ENCODE data around the gene FAM53A.

The FAM53A gene

DNA sequence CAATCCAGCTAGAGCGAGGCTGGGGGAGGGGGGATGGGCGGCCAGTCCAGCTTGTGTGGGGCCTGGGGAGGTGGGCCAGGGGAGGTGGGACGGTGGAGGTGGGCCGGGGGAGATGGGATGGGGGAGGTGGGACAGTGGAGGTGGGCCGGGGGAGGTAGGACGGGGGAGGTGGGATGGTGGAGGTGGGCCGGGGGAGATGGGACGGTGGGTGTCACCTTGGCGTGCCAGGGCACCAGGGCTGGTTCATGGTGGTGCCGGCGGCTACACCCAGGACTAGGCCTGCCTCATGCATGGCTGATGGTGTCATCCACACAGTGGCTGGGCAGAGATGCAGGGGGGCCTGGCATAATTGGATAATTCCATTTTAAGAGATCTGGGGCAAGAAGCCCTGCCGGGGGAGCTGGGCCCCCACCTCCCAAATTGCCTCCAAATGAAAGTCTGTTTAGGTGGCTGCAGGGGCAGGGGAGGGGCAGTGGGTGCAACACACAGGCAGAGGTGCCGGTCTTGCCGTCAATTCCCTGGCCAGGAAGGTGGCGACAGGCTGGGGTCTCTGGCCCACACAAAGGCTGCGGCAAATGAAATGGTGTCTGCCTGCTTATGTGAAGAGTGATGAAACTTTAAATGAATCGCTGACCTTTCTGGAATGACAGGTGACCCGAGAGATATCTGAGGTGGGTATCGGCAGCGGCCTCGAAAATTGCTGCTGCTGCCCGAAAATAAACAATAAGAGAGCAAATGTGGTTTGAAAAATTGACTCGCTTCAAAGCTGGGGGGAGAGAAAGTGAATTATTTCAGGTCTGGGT lies 82.1 kb downstream of the FAM53A start:
- DNase-seq = no peak

DNA sequence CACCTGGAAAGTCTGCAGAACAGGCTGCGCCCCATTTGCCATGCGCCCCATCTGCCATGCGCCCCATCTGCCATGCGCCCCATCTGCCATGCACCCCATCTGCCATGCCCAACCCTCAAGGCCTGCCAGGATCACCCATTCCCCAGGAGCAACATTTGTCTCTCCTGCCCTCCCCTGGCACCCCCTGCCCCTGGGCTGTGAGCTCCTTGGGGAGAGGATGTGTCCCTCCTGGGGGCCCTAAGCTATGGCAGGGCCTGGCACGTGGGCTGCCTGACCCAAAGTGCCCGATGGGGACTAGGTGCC lies 82.6 kb downstream of the FAM53A start:
- no peak for DNase-seq

DNA sequence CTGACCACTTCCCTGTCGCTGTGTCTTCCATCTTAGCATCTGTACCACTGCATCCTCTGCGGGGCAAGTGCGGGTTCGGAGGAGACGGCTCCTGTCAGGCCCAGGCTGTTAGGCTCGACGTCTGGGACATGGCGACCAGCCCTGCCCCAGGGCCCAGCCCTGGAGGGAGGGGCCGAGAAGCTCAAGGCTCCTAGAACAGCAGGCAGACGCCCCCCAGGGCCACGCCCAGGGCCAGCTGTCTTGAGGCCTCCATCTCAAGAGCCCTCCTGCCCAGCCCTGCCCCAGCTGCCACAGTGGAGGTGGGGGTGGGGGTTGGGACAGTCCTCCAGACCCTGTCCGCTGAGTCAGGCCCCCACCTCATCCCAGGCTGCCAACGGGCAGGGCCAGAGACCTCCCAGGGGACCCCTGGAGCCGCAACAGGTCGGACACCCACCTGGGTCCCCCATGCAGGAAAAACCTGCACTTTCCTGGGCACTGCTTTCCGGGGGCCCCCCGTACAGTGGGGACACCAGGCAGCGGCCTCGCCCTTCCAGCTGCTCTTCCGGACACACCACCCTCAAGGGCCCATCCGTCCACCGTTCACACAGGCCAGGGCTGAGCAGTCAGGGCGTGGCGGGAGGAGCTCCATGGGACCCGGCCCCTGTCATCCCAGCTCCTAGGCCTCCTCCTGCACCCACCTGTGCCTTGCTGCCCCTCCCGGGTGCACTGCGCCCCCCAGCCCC lies 83.1 kb downstream of the FAM53A start:
- no peak for DNase-seq

DNA sequence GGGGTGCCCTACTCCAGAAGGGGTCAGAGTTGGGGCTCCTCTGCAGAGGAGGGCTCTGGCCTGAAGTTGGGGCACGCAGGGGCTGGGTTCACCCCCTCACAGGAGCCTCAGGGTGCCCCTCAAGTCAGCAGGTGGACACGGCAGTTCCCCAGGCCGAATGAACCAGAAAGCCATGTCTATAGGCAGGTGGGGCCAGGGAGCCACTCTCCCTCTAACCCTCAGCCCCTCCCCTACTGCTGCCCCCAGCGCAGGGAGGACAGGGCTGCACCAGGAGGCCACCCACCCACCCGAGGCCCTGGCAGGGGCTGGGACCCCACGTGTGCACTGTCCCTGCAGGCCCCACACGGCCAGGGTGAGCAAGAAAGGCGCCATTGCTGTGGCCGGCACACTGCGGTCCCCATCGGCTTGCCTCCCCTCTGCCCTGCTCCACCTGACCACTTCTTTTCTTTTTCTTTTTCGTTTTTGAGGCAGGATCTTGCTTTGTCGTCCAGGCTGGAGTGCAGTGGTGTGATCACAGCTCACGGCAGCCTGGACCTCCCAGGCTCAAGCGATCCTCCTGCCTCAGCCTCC lies 83.8 kb downstream of the FAM53A start:
- no peak for DNase-seq

DNA sequence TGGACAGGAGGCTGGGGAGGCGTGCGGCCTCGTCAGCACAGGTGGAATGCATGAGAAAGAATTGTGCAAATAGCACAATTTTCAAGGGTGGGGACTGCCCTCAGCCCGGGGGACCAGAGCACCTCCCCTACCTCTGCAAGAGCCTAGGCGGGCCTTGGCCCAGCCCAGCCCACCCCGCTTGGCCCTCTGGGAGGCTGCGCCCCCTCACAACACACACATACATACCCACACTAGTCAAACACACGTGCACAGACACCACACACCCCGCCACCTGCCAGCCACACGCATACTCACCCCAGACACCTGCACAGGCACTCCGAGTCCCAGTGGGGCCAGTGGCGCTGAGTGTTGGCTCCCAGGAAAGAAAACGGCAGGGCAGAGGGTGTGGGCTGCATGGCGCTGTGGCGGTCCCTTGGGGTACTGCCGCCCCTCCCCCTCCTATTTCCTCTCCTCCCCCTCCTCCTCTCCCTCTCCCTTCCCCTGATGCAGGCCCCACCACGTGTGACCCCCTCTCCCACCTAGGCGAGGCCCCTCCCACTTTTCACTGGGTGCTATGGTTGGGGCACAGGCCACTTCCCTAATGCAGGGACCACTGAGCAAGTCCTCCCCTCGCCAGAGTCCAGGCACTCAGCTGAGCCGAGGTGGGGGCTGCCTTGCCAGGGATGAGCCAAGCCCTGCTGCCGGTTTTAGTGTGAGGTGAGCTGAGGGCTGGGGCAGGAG lies 84.5 kb downstream of the FAM53A start:
- no peak for DNase-seq

DNA sequence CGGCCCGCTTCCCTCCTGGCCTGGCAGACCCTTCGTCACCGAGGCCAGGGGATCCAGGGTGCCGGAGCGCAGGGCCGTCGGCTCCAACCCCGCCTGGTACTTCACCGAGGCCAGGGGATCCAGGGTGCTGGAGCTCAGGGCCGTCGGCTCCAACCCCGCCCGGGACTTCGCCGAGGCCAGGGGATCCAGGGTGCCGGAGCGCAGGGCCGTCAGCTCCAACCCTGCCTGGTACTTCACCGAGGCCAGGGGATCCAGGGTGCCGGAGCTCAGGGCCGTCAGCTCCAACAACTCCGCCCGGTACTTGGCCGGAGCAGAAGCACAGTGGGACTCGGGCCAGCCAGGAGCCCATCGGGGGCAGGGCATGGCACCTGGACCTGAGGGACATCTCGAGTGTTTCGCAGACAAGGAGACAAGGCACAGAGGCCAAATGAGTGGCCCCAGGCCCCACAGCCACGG lies 85.1 kb downstream of the FAM53A start:
- DNase-seq = no peak

DNA sequence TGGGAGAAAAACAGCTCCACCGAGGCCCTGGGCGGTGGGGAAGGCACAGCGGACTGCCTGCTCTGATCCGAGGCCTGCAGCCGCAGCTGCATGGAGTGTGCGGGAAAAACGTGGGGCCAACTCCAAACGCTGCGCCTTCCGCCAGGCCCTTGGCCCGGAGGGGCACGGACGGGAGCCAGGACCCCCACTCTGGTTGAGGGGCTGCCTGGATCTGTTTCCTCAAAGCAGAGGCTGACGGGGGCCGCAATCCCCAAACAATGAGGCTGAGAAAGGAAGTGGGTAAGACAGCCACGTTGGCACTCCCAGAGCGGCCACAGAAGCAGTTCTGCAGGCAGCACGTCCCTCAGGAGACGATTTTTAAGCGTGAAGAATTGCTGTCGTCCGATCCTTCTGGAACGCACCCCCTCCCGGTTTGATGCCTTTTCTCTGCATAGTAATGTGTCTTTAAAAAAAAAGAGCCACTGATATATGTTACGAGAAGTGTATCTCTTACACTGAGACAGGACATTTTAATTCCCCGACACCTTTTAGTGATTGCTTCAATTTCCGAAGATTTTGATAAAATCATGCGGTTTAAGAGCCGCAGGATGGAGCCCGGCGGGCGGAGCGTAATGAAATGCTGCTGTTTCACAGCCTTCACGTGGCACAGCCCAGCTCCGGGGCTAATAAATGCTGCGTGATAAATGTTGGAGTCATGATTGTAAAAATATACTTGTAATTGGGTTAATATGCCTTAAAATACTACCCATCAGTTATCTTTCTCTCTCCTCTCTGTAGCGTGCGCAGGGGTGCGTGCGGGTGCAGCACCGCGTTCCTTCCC lies 85.7 kb downstream of the FAM53A start:
- no peak for DNase-seq

DNA sequence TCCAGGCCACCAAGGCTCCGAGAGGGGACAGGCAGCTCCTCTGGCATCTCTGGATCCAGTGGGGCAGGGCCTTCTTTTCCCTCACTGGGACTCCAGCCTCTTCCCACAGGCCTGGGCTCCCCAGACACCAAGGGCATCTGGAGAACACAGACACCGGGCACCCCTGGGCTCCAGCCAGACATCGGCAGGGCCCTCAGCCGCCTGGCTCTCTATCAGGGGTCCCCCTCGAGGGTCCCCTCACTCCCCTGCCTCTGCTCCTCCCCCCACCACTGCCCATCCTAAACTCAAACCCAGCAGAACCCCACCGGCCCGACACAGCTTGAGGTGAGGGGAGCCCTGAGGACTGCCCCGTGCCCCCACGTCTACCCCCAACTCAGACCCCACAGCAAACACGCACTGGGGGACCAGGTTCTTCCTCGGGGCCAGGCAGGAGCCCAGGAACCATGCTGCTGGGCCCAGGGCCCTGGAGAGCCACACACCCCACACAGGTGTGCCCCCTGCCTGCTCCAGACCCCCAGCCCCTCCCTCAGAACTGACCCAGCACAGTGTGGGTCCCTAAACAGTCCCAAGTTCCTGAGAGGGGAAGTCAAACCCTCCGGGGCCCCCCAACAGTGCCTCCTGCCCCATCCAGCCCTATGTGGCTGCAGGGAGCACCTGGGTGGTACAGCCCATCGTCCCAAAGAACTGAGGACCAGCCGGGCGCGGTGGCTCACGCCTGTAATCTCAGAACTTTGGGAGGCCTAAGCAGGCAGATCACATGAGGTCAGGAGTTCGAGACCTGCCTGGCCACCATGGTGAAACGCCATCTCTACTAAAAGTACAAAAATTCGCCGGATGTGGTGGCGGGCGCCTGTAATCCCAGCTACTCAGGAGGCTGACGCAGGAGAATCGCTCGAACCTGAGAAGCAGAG lies 86.8 kb downstream of the FAM53A start:
- DNase-seq = no peak

DNA sequence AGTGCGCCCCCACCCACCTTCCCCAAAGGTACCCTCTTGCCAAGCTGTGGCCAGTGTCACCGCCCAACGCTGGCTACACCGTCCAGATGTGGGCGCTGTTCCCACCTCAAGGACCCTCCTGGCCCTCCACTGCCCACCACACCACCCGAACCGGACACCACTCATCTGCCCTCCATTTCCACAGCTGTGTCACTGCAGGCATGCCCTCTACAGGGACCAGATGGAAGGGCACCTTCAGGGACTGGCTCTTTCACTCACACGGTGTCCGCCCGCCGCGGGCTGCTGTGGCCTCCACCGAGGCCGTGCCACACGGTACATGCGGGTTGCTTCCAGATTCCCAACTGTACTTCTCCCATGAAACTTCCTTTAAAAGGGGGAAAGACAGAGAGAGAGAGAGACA lies 87.7 kb downstream of the FAM53A start:
- no peak for DNase-seq

DNA sequence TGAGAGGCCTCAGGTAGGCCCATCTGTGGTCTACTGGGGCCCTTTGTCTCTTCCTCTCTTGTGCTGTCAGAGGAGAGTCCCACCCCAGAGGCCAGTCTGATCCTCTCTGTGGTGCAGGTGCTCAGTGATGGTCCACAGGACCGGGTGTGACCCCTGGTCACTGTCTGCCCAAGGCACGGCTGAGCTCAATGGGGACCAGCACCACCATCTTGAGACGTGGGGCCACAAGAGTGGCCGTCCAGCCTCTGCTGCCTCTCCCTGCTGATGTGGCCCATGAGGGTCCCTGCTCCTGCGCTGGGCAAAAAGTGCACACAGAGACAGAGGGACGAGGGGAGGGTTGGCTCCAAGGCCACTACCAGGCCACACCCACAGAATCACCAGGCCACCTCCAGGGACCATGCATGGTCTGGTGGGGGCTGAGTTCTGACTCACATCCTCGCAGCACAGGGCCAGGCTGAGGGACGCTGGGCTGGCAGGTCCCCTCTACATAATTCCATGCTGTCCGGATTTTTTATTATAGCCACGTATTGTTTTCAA lies 88.3 kb downstream of the FAM53A start:
- DNase-seq = no peak

DNA sequence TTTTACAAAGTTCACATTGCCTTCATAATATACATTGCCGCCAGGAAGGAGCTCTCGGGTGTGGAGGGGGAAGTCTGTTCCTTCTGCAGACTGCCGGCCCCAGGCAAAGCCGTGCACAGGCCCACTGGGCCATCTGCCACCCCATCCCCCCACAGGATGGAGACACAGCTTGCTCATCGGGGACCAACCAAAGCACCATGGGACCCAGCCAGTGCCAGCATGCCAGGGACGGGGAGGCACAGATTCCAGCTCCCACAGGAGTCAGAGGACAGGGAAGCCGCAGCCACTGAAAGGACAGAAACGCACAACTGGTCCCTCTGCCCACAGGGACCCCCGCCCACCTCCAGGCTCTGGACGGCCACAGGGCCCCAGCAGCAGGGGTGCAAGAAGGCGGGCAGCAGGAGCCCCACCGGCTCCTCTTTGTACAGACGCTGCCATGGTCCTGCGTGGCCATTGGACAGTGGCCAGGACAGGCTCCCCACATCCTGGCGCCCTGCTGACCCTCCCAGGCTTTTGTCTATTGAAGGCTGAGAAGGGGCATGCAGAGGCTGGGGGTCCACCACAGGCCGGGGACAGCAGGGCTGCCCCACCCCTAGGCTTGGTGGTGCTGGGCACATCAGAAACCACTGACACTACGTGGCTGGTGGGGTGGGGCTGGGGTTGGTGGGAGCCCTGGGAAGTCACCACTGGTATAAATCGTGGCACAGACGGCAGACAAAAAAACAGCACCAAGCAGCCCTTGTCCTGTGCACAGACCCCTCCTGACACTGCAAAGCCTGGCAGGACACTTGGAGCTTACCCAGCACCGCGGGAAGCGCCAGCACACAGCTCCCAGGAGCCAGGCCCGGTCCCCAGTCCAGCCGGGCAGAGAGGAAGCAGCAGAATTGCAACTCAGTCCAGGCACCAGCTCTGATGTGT lies 89.0 kb downstream of the FAM53A start:
- DNase-seq = no peak

DNA sequence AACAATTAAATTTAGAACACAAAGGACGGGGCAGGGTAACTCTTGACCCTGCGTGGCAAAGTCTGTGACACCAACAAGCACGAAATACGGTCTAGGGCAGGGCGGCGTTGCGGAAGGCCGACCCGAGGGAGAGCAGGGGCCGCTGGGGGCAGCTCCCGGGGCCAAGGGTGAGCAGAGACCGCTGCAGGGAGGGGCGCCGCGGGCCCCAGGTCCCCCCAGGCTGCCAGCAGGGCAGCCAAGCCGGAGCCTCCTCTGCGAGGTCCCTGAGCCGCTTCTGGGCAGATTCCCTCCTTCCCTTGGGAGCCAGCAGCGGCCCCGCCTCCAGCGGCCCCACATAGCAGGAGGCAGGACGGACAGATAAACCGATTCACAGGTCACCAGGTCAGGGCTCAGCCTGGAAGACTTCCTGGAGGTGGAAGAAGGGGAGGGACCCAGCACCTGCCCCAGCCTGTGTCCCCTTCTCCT lies 90.2 kb downstream of the FAM53A start:
- no peak for DNase-seq

DNA sequence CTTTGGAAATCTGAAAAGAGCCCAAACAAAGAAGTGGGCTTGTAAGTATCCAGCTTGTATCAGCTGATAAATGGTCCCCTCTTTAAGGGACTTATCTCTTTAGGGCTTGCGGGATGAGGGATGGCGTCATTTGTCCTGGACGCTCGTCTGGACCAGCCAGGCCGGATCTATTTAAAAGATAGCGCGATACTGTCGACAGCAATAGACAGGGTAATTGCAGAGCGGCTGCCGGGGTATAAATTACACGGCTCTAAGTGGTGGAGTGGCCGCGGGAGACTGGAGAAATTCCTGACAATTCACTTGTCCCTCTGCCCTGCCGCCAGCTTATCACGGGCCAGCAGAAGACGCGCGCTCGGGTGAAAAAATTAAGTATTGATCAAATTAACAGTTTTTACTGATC lies 90.7 kb downstream of the FAM53A start:
- DNase-seq = no peak

DNA sequence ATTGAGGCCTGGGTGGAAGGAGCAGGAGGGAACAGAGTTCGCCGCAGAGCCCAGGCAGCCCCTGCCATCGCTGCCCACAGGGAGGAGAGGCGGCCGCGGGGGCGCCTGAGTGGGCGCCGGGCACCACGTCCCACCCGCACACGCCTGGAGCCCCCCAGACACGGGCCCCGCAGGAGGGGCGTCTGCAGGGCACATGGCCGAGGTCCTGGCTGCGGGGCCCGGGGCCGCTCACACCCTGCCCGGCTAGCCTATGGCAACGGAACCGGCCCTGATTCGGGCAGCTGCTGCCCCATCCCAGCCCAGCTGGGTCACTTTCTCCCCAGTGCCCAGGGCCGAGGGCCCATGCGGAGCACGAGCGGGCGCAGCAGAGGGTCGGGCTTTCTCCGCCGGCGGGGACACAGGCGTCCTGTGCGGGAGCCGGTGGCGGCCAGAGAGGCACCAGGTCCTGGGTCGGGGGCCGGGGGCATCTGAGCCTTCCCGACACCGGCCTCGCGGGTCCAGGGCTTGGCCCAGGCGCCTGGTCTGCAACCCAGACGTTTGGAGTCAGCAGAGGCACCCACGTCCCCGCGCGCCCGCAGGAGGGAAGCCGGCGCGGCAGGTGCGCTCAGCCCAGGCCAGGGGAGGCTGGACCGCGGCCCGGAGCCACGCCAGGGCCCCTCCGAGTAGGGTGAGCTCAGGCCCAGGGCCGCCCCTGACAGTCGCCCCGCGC lies 91.2 kb downstream of the FAM53A start:
- DNase-seq = no peak

DNA sequence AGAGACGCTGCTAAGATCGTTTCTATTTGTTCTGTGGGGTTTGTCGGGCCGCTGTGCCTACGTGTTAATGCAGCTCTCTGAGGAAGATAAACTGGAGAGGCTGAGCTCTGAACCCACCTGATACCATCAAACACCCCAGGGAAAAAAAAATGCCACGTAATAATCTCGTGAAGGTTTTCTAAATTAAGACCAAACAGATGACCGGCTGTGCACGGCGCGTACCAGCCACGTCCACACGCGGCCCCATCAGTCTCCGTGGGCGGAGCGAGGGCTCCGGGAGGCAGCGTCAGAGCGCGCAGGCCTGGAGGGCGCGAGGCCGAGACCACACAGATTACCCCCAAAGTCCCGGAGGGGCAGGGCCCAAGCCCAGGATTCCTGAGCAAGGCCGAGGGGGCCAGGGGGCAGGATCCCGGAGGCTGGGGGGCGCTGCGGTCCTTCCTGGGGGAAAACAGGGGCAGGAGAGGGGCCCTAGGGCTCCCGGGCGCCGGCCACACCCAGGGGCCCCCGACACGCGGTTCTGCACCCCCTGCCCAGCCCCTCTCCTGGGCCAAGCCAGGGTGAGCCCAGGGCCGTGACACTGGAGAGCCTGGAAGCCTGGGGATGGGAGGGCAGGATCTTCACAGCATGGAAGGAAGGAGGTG lies 91.9 kb downstream of the FAM53A start:
- DNase-seq = no peak

DNA sequence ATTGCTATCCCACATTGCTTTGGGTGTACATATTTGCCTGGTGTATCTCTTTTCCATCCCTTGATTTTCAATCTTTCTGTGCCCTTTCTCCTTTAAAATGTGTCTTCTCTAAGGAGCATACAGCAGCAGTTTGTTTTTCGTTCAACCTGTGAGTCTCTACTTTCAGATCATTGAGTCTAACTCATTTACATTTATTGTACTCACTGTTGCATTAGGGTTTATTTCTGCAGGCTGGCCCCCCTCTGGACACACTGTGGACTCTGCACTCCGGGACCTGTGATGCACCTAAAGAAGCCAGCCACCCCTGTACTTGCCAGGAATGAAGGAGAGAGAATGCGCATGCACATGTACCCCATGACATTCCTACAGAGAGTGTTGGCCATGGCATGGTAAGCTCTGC lies 93.0 kb downstream of the FAM53A start:
- DNase-seq = no peak

DNA sequence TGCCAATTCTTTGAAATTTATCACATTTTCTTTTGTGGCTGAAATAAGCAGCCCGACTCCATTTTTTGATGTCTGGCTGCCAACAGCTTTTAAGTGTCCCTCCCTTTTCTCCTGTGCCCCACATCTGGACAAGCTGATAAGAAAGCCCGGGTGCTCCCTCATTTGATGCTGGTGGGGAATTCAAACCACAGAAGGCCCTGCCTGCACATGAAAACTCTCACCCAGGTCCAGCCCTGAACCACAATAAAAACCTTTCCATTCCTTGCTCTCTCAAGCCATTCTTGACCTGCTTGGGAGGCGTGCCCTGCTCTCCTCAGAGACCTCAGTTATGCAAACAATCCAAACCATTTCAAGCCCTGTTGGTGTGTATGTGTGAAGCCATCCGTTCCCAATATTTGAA lies 93.9 kb downstream of the FAM53A start:
- no peak for DNase-seq

All from stimulated activated CD4-positive, alpha-beta T cell treated with anti-CD3 and anti-CD28 coated beads, Interleukin-4, amount 100 ng/mL, for 1 hour (primary cell).